HG02763 (cell line): ENCODE results near the gene FAM168A.

Source experiments
- ATAC-seq: cut with Tn5 transposase; IDR thresholded peaks from one replicate; pipeline ENCODE4 v1.9.1; 2021; ENCODE audit warnings: mild to moderate bottlenecking, moderate library complexity; ENCODE audit not compliant: unreplicated experiment

Gene FAM168A

GRCh38 chr11:73379189-73379880, 218.6 kb downstream of the FAM168A start:
- ATAC-seq = no peak

GRCh38 chr11:73376803-73377629, 220.9 kb downstream of the FAM168A start:
- ATAC-seq = peak; percentile 17

GRCh38 chr11:73376160-73376802, 221.6 kb downstream of the FAM168A start, which contains the start of gene RELT:
Gene RELT (plus strand): TSS chr11:73376399. CDS start chr11:73389137, 12,738 bp downstream.
- peak; percentile 71 for ATAC-seq

GRCh38 chr11:73375830-73376159, 222.1 kb downstream of the FAM168A start:
- no peak for ATAC-seq

GRCh38 chr11:73374151-73374550, 223.8 kb downstream of the FAM168A start:
- ATAC-seq = no peak

- no peak for ATAC-seq
These were observed 225.4 kb downstream of the FAM168A start for GRCh38 chr11:73372375-73372993.

- no peak for ATAC-seq
These were observed 230.4 kb downstream of the FAM168A start for GRCh38 chr11:73367482-73368024.

GRCh38 chr11:73366953-73367352, 231.0 kb downstream of the FAM168A start:
- no peak for ATAC-seq

- no peak for ATAC-seq
These were observed 231.7 kb downstream of the FAM168A start for GRCh38 chr11:73366265-73366610.

- no peak for ATAC-seq
These were observed 232.3 kb downstream of the FAM168A start for GRCh38 chr11:73365352-73366264.

- ATAC-seq = no peak
These were observed 234.8 kb downstream of the FAM168A start for GRCh38 chr11:73363147-73363546.

GRCh38 chr11:73361953-73362776, 235.7 kb downstream of the FAM168A start:
- no peak for ATAC-seq

GRCh38 chr11:73360743-73361369, 237.1 kb downstream of the FAM168A start:
- no peak for ATAC-seq

GRCh38 chr11:73359930-73360742, 237.8 kb downstream of the FAM168A start:
- ATAC-seq = no peak

- no peak for ATAC-seq
These were observed 238.6 kb downstream of the FAM168A start for GRCh38 chr11:73359341-73359740.

GRCh38 chr11:73358071-73358470, 239.8 kb downstream of the FAM168A start:
- no peak for ATAC-seq

- no peak for ATAC-seq
These were observed 240.7 kb downstream of the FAM168A start for GRCh38 chr11:73356979-73357860.
